NB4 (cell line): ENCODE measurements around the gene HMBS.

ENCODE experiments used
- CTCF ChIP-seq: IDR thresholded peaks from one replicate; pipeline ENCODE4 v1.5.1; 2012; ENCODE audit warnings: low read depth, low read length
- MAX ChIP-seq: IDR thresholded peaks from 2 replicates; pipeline ENCODE4 v1.6.1; 2011; ENCODE audit warnings: low read depth, low read length
- MYC ChIP-seq: IDR thresholded peaks from 2 replicates; pipeline ENCODE4 v1.6.1; 2011; ENCODE audit warnings: low read depth, low read length
- POLR2A ChIP-seq: IDR thresholded peaks from 2 replicates; pipeline ENCODE4 v1.6.1; 2011; ENCODE audit warnings: mild to moderate bottlenecking; ENCODE audit not compliant: insufficient read length; ENCODE audit errors: extremely low read depth

GRCh38 chr11:119099711-119100110 is 15.0 kb downstream of the HMBS start:
- no peak for TF ChIP-seq CTCF
- TF ChIP-seq MAX: no peak
- no peak for TF ChIP-seq POLR2A
- no peak for TF ChIP-seq MYC
